H9 (cell line): Measurements from ENCODE around the gene SELENOI. TPM values are rescaled to one million over a fixed set of nuclear protein-coding genes. Genes with fewer than 3 reads are reported as not detected.

Experiments
- DNase-seq: peaks from one replicate; pipeline ENCODE4 v3.0.0-alpha.2; 2017
- H2AFZ ChIP-seq: one replicate; pipeline ENCODE4 v1.6.1; 2013; ENCODE audit warnings: mild to moderate bottlenecking, low read length, control low read depth, moderate library complexity
- H2AK5ac ChIP-seq: 2 replicates; pipeline ENCODE4 v1.6.1; 2013; ENCODE audit warnings: low read length, control low read depth, mixed read lengths; ENCODE audit not compliant: insufficient read length
- H2BK120ac ChIP-seq: one replicate; pipeline ENCODE4 v1.6.1; 2013; ENCODE audit warnings: low read depth, mild to moderate bottlenecking, low read length, control low read depth, inconsistent platforms; ENCODE audit not compliant: poor library complexity, severe bottlenecking
- H2BK12ac ChIP-seq: 2 replicates; pipeline ENCODE4 v1.6.1; 2013; ENCODE audit warnings: low read length, control low read depth, mixed read lengths, low read depth; ENCODE audit not compliant: insufficient read length
- H2BK15ac ChIP-seq: 2 replicates; pipeline ENCODE4 v1.6.1; 2013; ENCODE audit warnings: low read depth, low read length, control low read depth
- H2BK20ac ChIP-seq: one replicate; pipeline ENCODE4 v1.6.1; 2013; ENCODE audit warnings: low read depth, mild to moderate bottlenecking, low read length, control low read depth, inconsistent platforms; ENCODE audit not compliant: poor library complexity, severe bottlenecking
- H2BK5ac ChIP-seq: 2 replicates; pipeline ENCODE4 v1.6.1; 2013; ENCODE audit warnings: low read length, control low read depth, mixed read lengths; ENCODE audit not compliant: insufficient read length
- H3K14ac ChIP-seq: 2 replicates; pipeline ENCODE4 v1.6.1; 2013; ENCODE audit warnings: low read length, control low read depth; ENCODE audit not compliant: insufficient read depth
- H3K18ac ChIP-seq: 2 replicates; pipeline ENCODE4 v1.6.1; 2013; ENCODE audit warnings: low read depth, mild to moderate bottlenecking, mixed read lengths, low read length, control low read depth; ENCODE audit not compliant: insufficient read length
- H3K23ac ChIP-seq: 2 replicates; pipeline ENCODE4 v1.6.1; 2013; ENCODE audit warnings: low read length, control low read depth, mixed read lengths, low read depth; ENCODE audit not compliant: insufficient read length
- H3K23me2 ChIP-seq: 2 replicates; pipeline ENCODE4 v1.6.1; 2013; ENCODE audit warnings: low read depth, mild to moderate bottlenecking, mixed read lengths, low read length, control low read depth; ENCODE audit not compliant: insufficient read length, poor library complexity, severe bottlenecking
- H3K27ac ChIP-seq: 2 replicates; pipeline ENCODE4 v1.5.1; 2013; ENCODE audit warnings: low read length, control low read depth, mixed read lengths, low read depth; ENCODE audit not compliant: insufficient read length
- H3K27me3 ChIP-seq: 2 replicates; pipeline ENCODE4 v1.6.1; 2013; ENCODE audit warnings: low read length, control low read depth, inconsistent platforms; ENCODE audit not compliant: insufficient read depth
- H3K4ac ChIP-seq: 2 replicates; pipeline ENCODE4 v1.6.1; 2013; ENCODE audit warnings: low read depth, mild to moderate bottlenecking, control low read depth, inconsistent platforms, low read length, moderate library complexity
- H3K4me1 ChIP-seq: 2 replicates; pipeline ENCODE4 v1.6.1; 2013; ENCODE audit warnings: low read length, control low read depth, inconsistent platforms; ENCODE audit not compliant: insufficient read depth
- H3K4me2 ChIP-seq: 2 replicates; pipeline ENCODE4 v1.6.1; 2013; ENCODE audit warnings: low read length, control low read depth, mixed read lengths; ENCODE audit not compliant: insufficient read length, insufficient read depth
- H3K56ac ChIP-seq: 2 replicates; pipeline ENCODE4 v1.6.1; 2013; ENCODE audit warnings: low read depth, mild to moderate bottlenecking, mixed read lengths, low read length, control low read depth; ENCODE audit not compliant: insufficient read length
- H3K79me1 ChIP-seq: 2 replicates; pipeline ENCODE4 v1.6.1; 2013; ENCODE audit warnings: low read depth, mild to moderate bottlenecking, moderate library complexity, low read length, control low read depth, inconsistent platforms; ENCODE audit not compliant: insufficient read depth, poor library complexity, severe bottlenecking
- H3K79me2 ChIP-seq: 2 replicates; pipeline ENCODE4 v1.6.1; 2013; ENCODE audit warnings: low read length, control low read depth, inconsistent platforms; ENCODE audit not compliant: insufficient read depth
- H3K9ac ChIP-seq: 2 replicates; pipeline ENCODE4 v1.6.1; 2013; ENCODE audit warnings: low read length, control low read depth, mixed read lengths; ENCODE audit not compliant: insufficient read length; ENCODE audit errors: extremely low read depth
- H3K9me3 ChIP-seq: one replicate; pipeline ENCODE4 v1.6.1; 2013; ENCODE audit warnings: low read depth, low read length, inconsistent platforms; ENCODE audit not compliant: control insufficient read depth
- H3T11ph ChIP-seq: one replicate; pipeline ENCODE4 v1.6.1; 2013; ENCODE audit warnings: mild to moderate bottlenecking, low read length, control low read depth, inconsistent platforms
- H4K20me1 ChIP-seq: one replicate; pipeline ENCODE4 v1.6.1; 2013; ENCODE audit not compliant: control insufficient read depth, insufficient read length, insufficient read depth
- H4K5ac ChIP-seq: 2 replicates; pipeline ENCODE4 v1.6.1; 2013; ENCODE audit warnings: low read depth, mild to moderate bottlenecking, mixed read lengths, low read length, control low read depth; ENCODE audit not compliant: insufficient read length
- H4K8ac ChIP-seq: replicated peaks from 2 replicates; pipeline ENCODE4 v1.6.1; 2013; ENCODE audit warnings: low read length, control low read depth, mixed read lengths, low read depth; ENCODE audit not compliant: insufficient read length
- H4K91ac ChIP-seq: 2 replicates; pipeline ENCODE4 v1.6.1; 2013; ENCODE audit warnings: low read depth, mild to moderate bottlenecking, moderate library complexity, mixed read lengths, low read length, control low read depth; ENCODE audit not compliant: insufficient read length
- H3K27ac Mint-ChIP-seq, 3 experiments: 2 replicates in 2 of 3; 3 replicates in 1 of 3; pipeline ENCODE4 v1.8.0; 2020 to 2021; ENCODE audit warnings: mixed read lengths in 3 of 3, mild to moderate bottlenecking in 1 of 3, moderate library complexity in 1 of 3
- H3K27me3 Mint-ChIP-seq: 2 replicates; pipeline ENCODE4 v1.8.0; 2021; ENCODE audit warnings: low read depth, mild to moderate bottlenecking, moderate library complexity, mixed read lengths
- H3K36me3 Mint-ChIP-seq, 3 experiments: 2 replicates in 2 of 3; 3 replicates in 1 of 3; pipeline ENCODE4 v1.8.0; 2020 to 2021; ENCODE audit warnings: low read depth in 3 of 3, mixed read lengths in 3 of 3; ENCODE audit not compliant: insufficient read depth in 1 of 3
- H3K4me1 Mint-ChIP-seq, 2 experiments: 2 replicates each; pipeline ENCODE4 v1.8.0; 2020; ENCODE audit warnings: mixed read lengths in 2 of 2
- H3K4me3 Mint-ChIP-seq, 2 experiments: 2 replicates in 1 of 2; 3 replicates in 1 of 2; pipeline ENCODE4 v1.8.0; 2020 to 2021; ENCODE audit warnings: mild to moderate bottlenecking in 2 of 2, mixed read lengths in 2 of 2, moderate library complexity in 1 of 2
- H3K9me3 Mint-ChIP-seq, 2 experiments: 2 replicates in 1 of 2; 3 replicates in 1 of 2; pipeline ENCODE4 v1.8.0; 2020; ENCODE audit warnings: mild to moderate bottlenecking in 2 of 2, mixed read lengths in 2 of 2, moderate library complexity in 1 of 2
- CTCF ChIP-seq: fragments of 200-600 bp; sonication (generic); conservative IDR thresholded peaks from 3 replicates; pipeline ENCODE4 v1.8.0; 2021; ENCODE audit warnings: antibody characterized with exemption, mild to moderate bottlenecking
- WGBS: extraction: QIAGEN DNeasy Blood & Tissue Kit; methylation state at CpG from one replicate; pipeline ENCODE4 v1.1.7; 2013; ENCODE audit warnings: missing lambda C conversion rate, low lambda C conversion rate, mixed read lengths; ENCODE audit not compliant: insufficient read length; ENCODE audit errors: extremely low coverage; 5-methylcytosine and 5-hydroxymethylcytosine counted together
- total RNA-seq: library from RNA; stranded (reverse); gene quantifications from 2 replicates; pipeline ENCODE4 v1.2.1, GENCODE V29; 2021

Gene SELENOI
- total RNA-seq, 1 experiment from 2014 or later: 41.9 TPM

- no peak overlapping the region for H3K14ac ChIP-seq
- Mint-ChIP-seq H3K4me3 (no peak overlapping the region), H3K9me3 (no peaks in the 10 kb centered on the region), H3K27ac (no peak overlapping the region), H3K4me1 (peaks cover 21 to 25% of the 10 kb centered on the region in 2 experiments), H3K36me3 (no peaks in the 10 kb centered on the region), H3K27me3 (no peaks in the 10 kb centered on the region)
- H3K9me3 ChIP-seq: no peaks in the 10 kb centered on the region
- H4K5ac ChIP-seq: no peak overlapping the region
- no peak overlapping the region for H2BK5ac ChIP-seq
- no peak overlapping the region for H3K23ac ChIP-seq
- H2BK20ac ChIP-seq: no peak overlapping the region
- H3K79me1 ChIP-seq: no peaks in the 10 kb centered on the region
- H3K79me2 ChIP-seq: no peaks in the 10 kb centered on the region
- no peak overlapping the region for H3T11ph ChIP-seq
- no peak overlapping the region for H3K27ac ChIP-seq
- no peak for TF ChIP-seq CTCF
- no peaks in the 10 kb centered on the region for H3K23me2 ChIP-seq
- no peak overlapping the region for H2AK5ac ChIP-seq
- no peaks in the 10 kb centered on the region for H4K20me1 ChIP-seq
- no peak overlapping the region for H3K4ac ChIP-seq
- H3K4me2 ChIP-seq: no peak overlapping the region
- no peaks in the 10 kb centered on the region for H3K27me3 ChIP-seq
- no peak overlapping the region for H4K91ac ChIP-seq
- H2BK15ac ChIP-seq: no peak overlapping the region
- no peaks in the 10 kb centered on the region; the same call in 1 of the 2 replicates for H3K4me1 ChIP-seq
- WGBS: no CpG with 5 or more reads among the region's 2 CpGs
- no peak for DNase-seq
- no peak overlapping the region for H3K56ac ChIP-seq
- no peak overlapping the region for H4K8ac ChIP-seq
- H3K9ac ChIP-seq: no peak overlapping the region
- H2AFZ ChIP-seq: no peak overlapping the region
- H2BK12ac ChIP-seq: no peak overlapping the region
- H2BK120ac ChIP-seq: no peak overlapping the region
- no peak overlapping the region for H3K18ac ChIP-seq
Observed at GRCh38 chr2:26337298-26337697, 8.6 kb upstream of the SELENOI start.
